Astrocyte of the spinal cord (primary cell): ENCODE data around the gene ITGB6.

Source experiments
- DNase-seq: peaks from one replicate; pipeline ENCODE4 v3.0.0; 2011; ENCODE audit warnings: low read depth, low spot score
- H3K4me3 ChIP-seq: 2 replicates; pipeline ENCODE4 v1.5.1; 2011; ENCODE audit warnings: low read depth, mild to moderate bottlenecking, low read length, moderate library complexity
- in situ Hi-C: cut with HindIII; loops from 2 replicates; pipeline ENCODE4 v1.10.0; 2017; ENCODE audit warnings: low sequenced_read_pairs
- TF ChIP-seq, protein P1 (sequence below): IDR thresholded peaks from 2 replicates; pipeline ENCODE4 v1.5.1; 2012; ENCODE audit warnings: low read depth, mild to moderate bottlenecking, low read length, inconsistent platforms

The ITGB6 gene

DNA sequence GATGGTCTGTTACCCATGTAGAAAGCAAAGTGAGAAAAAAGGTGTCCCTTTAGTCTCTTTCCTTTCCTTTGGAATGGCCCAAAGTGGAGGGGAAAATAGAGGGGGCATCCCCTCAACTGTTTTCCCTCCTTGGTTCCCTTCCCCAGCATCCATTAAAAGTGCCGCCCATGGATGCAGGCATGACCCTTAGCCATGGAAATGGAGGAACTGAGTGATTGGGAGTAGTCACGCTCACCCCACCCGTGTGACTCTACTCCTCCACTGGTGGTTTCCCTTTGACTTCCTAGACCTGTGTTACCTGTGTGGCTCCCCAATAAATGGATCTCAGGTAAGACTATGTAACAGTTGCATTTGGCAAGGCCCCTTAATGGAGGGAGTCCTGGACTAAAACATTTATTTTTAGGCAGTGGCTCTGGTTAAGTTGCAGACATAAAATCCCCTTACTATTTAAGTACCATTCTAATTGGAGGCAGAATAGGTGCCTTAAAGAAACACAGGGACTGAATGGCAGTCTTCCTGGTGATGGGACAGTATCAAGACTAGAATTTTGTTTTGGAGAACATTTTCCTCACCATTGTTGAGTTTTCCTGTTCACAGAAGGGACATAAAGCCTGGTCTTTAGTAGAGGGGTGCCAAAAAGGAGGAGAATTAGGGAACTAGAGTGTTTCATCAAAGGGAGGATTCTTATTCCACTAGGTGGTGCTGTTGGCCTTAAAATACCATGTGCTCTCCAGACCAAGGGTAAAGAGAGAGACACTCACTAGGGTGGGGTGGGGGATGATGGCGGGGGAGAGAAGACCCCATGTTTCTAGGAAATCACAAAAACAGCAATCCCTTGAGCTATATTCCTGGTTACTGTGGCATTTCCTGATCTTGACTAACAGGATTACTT is 112.0 kb downstream of the ITGB6 start:
- TF ChIP-seq, protein P1, sequence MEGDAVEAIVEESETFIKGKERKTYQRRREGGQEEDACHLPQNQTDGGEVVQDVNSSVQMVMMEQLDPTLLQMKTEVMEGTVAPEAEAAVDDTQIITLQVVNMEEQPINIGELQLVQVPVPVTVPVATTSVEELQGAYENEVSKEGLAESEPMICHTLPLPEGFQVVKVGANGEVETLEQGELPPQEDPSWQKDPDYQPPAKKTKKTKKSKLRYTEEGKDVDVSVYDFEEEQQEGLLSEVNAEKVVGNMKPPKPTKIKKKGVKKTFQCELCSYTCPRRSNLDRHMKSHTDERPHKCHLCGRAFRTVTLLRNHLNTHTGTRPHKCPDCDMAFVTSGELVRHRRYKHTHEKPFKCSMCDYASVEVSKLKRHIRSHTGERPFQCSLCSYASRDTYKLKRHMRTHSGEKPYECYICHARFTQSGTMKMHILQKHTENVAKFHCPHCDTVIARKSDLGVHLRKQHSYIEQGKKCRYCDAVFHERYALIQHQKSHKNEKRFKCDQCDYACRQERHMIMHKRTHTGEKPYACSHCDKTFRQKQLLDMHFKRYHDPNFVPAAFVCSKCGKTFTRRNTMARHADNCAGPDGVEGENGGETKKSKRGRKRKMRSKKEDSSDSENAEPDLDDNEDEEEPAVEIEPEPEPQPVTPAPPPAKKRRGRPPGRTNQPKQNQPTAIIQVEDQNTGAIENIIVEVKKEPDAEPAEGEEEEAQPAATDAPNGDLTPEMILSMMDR = peak; percentile 10
- H3K4me3 ChIP-seq = no peak overlapping the region
- in situ Hi-C loops = no loop called here
- DNase-seq = no peak

GRCh38 chr2:160085662-160086061 is 114.4 kb downstream of the ITGB6 start:
- TF ChIP-seq, protein P1 = no peak
- no peak for DNase-seq
- H3K4me3 ChIP-seq = no peak overlapping the region
- in situ Hi-C loops = no loop called here

- no peak for DNase-seq
- TF ChIP-seq, protein P1 = no peak
- no peak overlapping the region for H3K4me3 ChIP-seq
- in situ Hi-C loops = no loop called here
These were observed 121.9 kb downstream of the ITGB6 start for GRCh38 chr2:160077912-160078810.

DNA sequence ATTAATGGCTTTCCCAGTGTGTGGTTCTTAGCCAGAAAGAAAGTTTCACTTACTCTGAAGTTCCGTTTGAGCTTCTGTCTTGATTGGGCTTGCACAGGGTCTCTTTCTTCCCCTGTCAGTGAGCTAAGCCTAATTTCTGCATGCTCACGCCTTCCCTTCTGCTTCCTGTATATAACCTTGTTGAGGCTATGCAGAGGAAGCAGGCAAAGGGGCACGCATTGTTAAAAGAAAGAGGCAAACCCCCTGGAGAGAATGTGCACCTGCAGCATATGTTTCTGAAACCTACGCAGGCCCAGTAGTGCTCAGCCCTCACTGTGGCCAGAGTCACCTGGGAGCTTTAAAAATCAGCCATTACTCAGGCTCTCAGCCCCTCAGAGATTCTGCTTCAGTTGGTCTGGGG is 123.2 kb downstream of the ITGB6 start:
- no peak for DNase-seq
- TF ChIP-seq, protein P1 = no peak
- in situ Hi-C loops = no loop called here
- H3K4me3 ChIP-seq = no peak overlapping the region

- no peak overlapping the region for H3K4me3 ChIP-seq
- DNase-seq = no peak
- in situ Hi-C loops = no loop called here
- TF ChIP-seq, protein P1 = no peak
These were observed 123.8 kb downstream of the ITGB6 start for GRCh38 chr2:160076241-160076640.

DNA sequence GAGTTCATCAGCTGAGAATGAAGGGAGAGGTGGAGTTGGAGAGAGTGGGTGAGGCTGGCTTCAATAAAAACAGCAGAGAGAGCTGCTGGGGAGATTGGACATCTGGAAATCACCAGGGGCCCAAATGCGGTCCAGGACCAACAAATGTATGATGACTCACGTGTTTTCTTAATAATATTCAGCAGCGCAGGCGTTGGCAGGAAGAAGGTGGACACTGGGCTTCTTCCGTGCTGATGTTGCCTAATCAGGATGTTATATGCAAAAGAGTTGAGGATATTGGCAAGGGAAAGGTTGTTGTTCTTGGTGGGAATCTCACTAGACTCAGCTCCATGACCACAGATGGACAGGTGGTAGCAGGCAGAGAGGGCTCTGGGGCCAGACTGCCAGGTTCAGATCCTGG is 124.9 kb downstream of the ITGB6 start:
- in situ Hi-C loops = no loop called here
- TF ChIP-seq, protein P1 = no peak
- DNase-seq = peak; percentile 96
- H3K4me3 ChIP-seq = no peak overlapping the region
